Panc1 (cell line): ENCODE measurements around the gene UGT1A5.

Experiments used
- CTCF ChIP-seq: fragments of 450-650 bp; IDR thresholded peaks from 2 replicates; pipeline ENCODE4 v1.5.1; 2017; ENCODE audit warnings: mild to moderate bottlenecking
- POLR2AphosphoS5 ChIP-seq: IDR thresholded peaks from 2 replicates; pipeline ENCODE4 v1.6.1; 2012; ENCODE audit warnings: mild to moderate bottlenecking, low read depth, low read length, moderate library complexity
- REST ChIP-seq, 2 experiments: IDR thresholded peaks; 2 replicates each; pipeline ENCODE4 v1.6.1; 2011 to 2012; ENCODE audit warnings: low read depth in 2 of 2, control low read depth in 1 of 2, low read length in 1 of 2, mild to moderate bottlenecking in 1 of 2, moderate library complexity in 1 of 2; ENCODE audit not compliant: insufficient read depth in 1 of 2

- TF ChIP-seq CTCF, result no peak
- TF ChIP-seq REST (IDR thresholded peaks at IDR 0.05; ENCODE audit: insufficient read depth in 1 of 2, low read depth in 2 of 2, low read length in 1 of 2), result no peak
- no peak for TF ChIP-seq POLR2AphosphoS5
Observed at GRCh38 chr2:233817361-233817911, 104.7 kb downstream of the UGT1A5 start.
